ENCODE data around the gene LRBA.

GRCh38 chr4:150402871-150403272 is 612.2 kb downstream of the LRBA start:
- TF ChIP-seq CTCF (IDR thresholded peaks at IDR 0.05 in 4 of 5, conservative IDR thresholded peaks at IDR 0.05 in 1 of 5): no peak
- TF ChIP-seq POLR2A (IDR thresholded peaks at IDR 0.05): no peak

Data from gastrocnemius medialis (tissue), 4 donors.